ENCODE results near the gene MED14.

Gene MED14

DNA sequence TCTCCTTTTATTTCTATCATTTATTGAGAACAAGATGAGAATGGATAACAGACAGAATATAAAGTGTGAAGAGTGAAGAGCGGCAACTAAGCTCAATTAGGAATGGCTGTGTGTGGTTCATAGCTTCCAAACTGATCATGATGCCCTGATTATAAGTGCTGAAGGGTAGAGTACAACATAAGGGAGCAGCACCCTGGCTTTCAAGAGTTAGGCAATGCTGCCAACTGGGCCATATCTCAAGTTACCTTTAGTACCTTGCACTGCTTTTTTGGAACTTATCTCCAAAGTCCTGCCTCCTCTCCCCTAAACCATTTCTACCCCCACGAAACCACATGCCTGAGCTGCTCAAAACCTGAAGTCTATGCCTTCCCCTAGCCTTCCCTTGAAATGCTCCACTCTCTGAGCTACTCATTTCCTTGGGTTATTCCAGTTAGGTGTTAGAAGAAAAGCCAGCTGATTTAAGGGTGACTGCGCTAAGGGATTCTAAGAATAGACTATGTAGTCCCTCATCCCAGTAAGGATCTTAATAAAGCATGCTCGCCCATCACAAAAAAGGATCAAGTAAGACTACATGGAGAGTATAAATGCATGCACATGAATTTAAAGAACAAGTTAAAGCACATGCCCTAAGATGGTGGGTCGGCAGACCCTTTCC, 29.6 kb downstream of the MED14 start:
- TF ChIP-seq, protein P1, sequence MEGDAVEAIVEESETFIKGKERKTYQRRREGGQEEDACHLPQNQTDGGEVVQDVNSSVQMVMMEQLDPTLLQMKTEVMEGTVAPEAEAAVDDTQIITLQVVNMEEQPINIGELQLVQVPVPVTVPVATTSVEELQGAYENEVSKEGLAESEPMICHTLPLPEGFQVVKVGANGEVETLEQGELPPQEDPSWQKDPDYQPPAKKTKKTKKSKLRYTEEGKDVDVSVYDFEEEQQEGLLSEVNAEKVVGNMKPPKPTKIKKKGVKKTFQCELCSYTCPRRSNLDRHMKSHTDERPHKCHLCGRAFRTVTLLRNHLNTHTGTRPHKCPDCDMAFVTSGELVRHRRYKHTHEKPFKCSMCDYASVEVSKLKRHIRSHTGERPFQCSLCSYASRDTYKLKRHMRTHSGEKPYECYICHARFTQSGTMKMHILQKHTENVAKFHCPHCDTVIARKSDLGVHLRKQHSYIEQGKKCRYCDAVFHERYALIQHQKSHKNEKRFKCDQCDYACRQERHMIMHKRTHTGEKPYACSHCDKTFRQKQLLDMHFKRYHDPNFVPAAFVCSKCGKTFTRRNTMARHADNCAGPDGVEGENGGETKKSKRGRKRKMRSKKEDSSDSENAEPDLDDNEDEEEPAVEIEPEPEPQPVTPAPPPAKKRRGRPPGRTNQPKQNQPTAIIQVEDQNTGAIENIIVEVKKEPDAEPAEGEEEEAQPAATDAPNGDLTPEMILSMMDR (IDR thresholded peaks at IDR 0.05; ENCODE audit: control extremely low read depth, extremely low read depth, low read depth, missing control alignments), result no peak
- CTCF ChIA-PET, result interaction anchor here (1.2 kb wide), 1 partner anchor 37 kb away, joined by 3 read pairs; no protein-coding TSS in a partner anchor
- no peak for DNase-seq (ENCODE audit: extremely low spot score)
- POLR2A ChIA-PET, result no interaction called here

DNA sequence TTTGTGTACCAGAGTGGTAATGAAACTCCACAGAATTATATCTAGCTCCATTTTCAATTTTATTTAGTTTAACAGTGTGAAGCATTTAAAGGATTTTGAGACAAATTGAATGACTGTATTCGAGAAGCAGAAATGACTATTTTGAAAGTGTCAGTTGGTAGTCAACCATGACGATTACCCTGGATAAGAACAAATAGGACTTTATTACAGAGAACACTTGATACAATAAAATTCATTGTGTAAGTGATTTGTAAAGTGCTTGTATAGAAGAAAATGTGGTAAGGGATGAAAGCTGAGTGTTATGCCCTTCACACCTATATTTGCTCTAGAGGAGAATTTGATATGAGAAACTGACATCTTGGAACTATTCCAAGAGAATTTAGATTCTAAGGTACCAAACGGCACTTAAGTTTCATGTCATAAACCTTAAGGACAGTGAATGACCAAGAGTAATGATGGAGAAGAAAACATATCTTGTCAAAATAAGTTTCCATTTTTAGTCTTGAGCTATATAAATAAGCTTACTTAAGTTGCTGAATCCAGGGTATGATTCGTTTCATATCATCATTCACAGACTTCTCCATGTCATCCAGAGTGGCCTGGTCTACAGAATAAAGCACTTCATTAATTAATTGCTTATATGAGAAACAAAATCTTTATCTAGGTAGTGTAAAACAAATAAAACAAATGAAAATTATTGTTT, 34.6 kb downstream of the MED14 start:
- no peak for DNase-seq (ENCODE audit: extremely low spot score)
- TF ChIP-seq, protein P1 (IDR thresholded peaks at IDR 0.05; ENCODE audit: control extremely low read depth, extremely low read depth, low read depth, missing control alignments), result no peak
- ChIA-PET CTCF (interaction anchor here (1.2 kb wide), 1 partner anchor 49 kb away, joined by 3 read pairs; no protein-coding TSS in a partner anchor), POLR2A (no interaction called here)

DNA sequence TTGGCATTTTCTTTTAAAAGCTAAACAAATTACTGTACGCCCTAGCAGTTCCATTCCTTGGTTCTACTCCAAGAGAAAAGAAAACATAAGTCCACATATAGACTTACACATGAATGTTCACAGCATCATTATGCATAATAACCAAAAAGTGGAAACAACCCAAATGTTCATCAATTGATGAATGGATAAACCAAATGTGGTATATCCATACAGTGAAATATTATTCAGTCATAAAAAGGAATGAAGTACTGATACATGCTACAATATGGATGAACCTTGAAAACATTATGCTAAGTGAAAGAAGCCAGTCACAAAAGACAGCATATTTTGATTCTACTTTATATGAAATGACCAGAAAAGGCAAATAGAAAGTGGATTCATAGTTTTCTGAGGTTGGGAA, 36.5 kb downstream of the MED14 start:
- DNase-seq (ENCODE audit: extremely low spot score), result no peak
- CTCF ChIA-PET, result no interaction called here
- POLR2A ChIA-PET, result no interaction called here
- TF ChIP-seq, protein P1 (IDR thresholded peaks at IDR 0.05; ENCODE audit: control extremely low read depth, extremely low read depth, low read depth, missing control alignments), result no peak

DNA sequence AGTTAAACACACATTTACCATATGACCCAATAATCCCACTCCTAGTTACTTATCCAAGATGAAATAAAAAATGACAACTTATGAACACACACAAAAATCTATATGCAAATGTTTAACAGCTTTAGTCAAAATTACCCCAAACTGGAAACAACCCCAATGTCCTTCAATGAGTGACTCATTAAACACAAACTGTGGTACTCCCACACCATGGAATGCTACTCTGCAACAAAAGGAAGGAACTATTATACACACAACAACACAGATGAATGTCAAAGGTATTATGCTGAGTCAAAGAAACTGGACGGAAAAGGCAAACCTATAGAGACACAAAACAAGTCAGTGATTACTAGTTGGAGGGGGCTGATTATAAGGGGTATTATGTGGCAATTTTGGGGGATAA, 40.5 kb downstream of the MED14 start:
- no peak for DNase-seq (ENCODE audit: extremely low spot score)
- TF ChIP-seq, protein P1 (IDR thresholded peaks at IDR 0.05; ENCODE audit: control extremely low read depth, extremely low read depth, low read depth, missing control alignments), result no peak
- CTCF ChIA-PET, result no interaction called here
- POLR2A ChIA-PET, result no interaction called here

DNA sequence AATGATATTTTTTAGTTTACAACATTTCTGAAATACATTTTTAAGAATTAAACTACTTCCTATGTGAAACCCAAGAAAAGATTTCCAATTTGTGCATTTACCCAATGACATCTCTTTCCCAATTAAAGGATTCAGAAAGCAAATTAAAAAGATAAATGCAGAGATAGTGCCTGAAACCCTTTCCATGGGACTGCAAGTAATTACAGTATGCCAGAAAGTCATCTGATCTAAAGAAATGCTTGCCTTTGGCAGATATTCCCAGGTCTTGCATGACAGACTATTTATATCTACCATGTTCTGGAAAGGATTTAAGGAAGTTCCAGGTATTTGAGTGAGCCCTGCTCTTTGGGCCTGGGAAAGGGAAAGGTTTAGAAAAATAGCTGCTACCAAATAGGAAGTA, 46.4 kb downstream of the MED14 start:
- ChIA-PET CTCF (interaction anchor here (1.0 to 1.4 kb wide), 2 partner anchors 32 to 37 kb away, joined by 3 read pairs; no protein-coding TSS in a partner anchor), POLR2A (no interaction called here)
- DNase-seq (ENCODE audit: extremely low spot score), result no peak
- TF ChIP-seq, protein P1 (IDR thresholded peaks at IDR 0.05; ENCODE audit: control extremely low read depth, extremely low read depth, low read depth, missing control alignments), result no peak

DNA sequence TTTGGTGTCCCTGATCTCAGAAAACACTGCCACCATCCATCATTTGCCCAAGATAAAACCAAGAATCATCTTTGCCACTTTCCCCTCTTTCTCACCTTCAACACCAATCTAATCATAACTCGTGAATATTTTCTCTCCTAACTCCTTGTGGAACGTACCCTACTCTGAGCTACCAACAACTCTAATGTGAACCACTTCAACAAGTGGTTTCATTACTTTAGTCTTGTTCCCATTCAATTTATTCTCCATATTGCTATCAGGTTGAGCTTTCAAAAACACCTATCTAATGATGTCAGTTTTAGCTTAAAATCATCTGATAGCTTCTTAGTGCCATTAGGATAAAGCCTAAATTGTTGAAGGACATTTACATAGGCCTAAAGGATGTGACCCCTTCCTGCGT, 48.2 kb downstream of the MED14 start:
- CTCF ChIA-PET, result interaction anchor here (1.0 to 1.2 kb wide), 2 partner anchors 16 to 36 kb away, joined by 3 to 4 read pairs; no protein-coding TSS in a partner anchor
- TF ChIP-seq, protein P1 (IDR thresholded peaks at IDR 0.05; ENCODE audit: control extremely low read depth, extremely low read depth, low read depth, missing control alignments), result no peak
- POLR2A ChIA-PET, result no interaction called here
- no peak for DNase-seq (ENCODE audit: extremely low spot score)
